ENCODE results near the gene ACOT12. TPM values are rescaled to one million over a fixed set of nuclear protein-coding genes. Genes with fewer than 3 reads are reported as not detected.

ACOT12 gene
- total and polyA plus RNA-seq, 2 donors (not counting 1 experiment from before 2014, with no cell fraction given), result 2.0 to 4.3 TPM

- H4K20me1 ChIP-seq (ENCODE audit: control insufficient read depth, extremely low read depth, insufficient read depth, low read length), result no peaks in the 10 kb centered on the region
- DNase-seq (ENCODE audit: low read depth in 2 of 2), result no peak
- H2AFZ ChIP-seq (ENCODE audit: low read length), result no peak overlapping the region
- TF ChIP-seq EZH2 (IDR thresholded peaks at IDR 0.05; ENCODE audit: low read length, missing control alignments), result no peak
- TF ChIP-seq, protein P1, sequence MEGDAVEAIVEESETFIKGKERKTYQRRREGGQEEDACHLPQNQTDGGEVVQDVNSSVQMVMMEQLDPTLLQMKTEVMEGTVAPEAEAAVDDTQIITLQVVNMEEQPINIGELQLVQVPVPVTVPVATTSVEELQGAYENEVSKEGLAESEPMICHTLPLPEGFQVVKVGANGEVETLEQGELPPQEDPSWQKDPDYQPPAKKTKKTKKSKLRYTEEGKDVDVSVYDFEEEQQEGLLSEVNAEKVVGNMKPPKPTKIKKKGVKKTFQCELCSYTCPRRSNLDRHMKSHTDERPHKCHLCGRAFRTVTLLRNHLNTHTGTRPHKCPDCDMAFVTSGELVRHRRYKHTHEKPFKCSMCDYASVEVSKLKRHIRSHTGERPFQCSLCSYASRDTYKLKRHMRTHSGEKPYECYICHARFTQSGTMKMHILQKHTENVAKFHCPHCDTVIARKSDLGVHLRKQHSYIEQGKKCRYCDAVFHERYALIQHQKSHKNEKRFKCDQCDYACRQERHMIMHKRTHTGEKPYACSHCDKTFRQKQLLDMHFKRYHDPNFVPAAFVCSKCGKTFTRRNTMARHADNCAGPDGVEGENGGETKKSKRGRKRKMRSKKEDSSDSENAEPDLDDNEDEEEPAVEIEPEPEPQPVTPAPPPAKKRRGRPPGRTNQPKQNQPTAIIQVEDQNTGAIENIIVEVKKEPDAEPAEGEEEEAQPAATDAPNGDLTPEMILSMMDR (conservative IDR thresholded peaks at IDR 0.05 in 1 of 2, IDR thresholded peaks at IDR 0.05 in 1 of 2; ENCODE audit: low read depth in 1 of 2, low read length in 2 of 2), result no peak
- no peaks in the 10 kb centered on the region for H3K4me1 ChIP-seq (ENCODE audit: control insufficient read depth, extremely low read depth, insufficient read depth, low read length)
- H3K9me3 ChIP-seq (ENCODE audit: control insufficient read depth, insufficient read depth, low read depth, low read length), result no peaks in the 10 kb centered on the region
- H3K27ac ChIP-seq (ENCODE audit: insufficient read depth, low read length), result no peak overlapping the region
- no peak overlapping the region for H3K9ac ChIP-seq (ENCODE audit: insufficient read depth, low read length)
- no peaks in the 10 kb centered on the region for H3K27me3 ChIP-seq (ENCODE audit: control insufficient read depth, insufficient read depth, low read length)
- H3K36me3 ChIP-seq (ENCODE audit: control insufficient read depth, insufficient read depth, low read length), result no peaks in the 10 kb centered on the region
- no peak overlapping the region for H3K4me2 ChIP-seq (ENCODE audit: extremely low read depth, insufficient read depth, low read length)
- H3K79me2 ChIP-seq (ENCODE audit: control insufficient read depth, insufficient read depth, low read length), result no peaks in the 10 kb centered on the region
- H3K4me3 ChIP-seq (replicated peaks in 1 of 4; ENCODE audit: control extremely low read depth in 1 of 4, insufficient read depth in 1 of 4, low read depth in 3 of 4, low read length in 4 of 4), result no peak overlapping the region
These were observed 5.8 kb downstream of the ACOT12 start for GRCh38 chr5:81388169-81388568.

DNA sequence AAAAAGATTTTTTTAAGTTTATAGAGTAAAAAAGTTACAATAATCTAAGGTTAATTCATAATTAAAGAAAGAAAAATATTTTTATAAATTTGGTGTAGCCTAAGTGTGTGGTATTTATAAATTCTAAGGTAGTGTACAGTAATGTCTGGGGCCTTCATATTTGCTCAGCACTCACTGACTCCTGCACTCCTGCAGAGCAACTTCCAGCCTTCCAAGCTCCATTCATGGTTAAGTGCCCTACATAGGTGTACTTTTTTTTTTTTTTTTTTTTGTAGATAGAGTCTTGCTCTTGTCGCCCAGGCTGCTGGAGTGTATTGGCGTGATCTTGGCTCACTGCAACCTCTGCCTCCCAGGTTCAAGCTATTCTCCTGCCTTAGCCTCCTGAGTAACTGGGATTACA, 10.1 kb downstream of the ACOT12 start:
- no peak overlapping the region for H3K9ac ChIP-seq (ENCODE audit: insufficient read depth, low read length)
- H3K4me1 ChIP-seq (ENCODE audit: control insufficient read depth, extremely low read depth, insufficient read depth, low read length), result no peaks in the 10 kb centered on the region
- TF ChIP-seq, protein P1 (conservative IDR thresholded peaks at IDR 0.05 in 1 of 2, IDR thresholded peaks at IDR 0.05 in 1 of 2; ENCODE audit: low read depth in 1 of 2, low read length in 2 of 2), result no peak
- TF ChIP-seq EZH2 (IDR thresholded peaks at IDR 0.05; ENCODE audit: low read length, missing control alignments), result no peak

DNA sequence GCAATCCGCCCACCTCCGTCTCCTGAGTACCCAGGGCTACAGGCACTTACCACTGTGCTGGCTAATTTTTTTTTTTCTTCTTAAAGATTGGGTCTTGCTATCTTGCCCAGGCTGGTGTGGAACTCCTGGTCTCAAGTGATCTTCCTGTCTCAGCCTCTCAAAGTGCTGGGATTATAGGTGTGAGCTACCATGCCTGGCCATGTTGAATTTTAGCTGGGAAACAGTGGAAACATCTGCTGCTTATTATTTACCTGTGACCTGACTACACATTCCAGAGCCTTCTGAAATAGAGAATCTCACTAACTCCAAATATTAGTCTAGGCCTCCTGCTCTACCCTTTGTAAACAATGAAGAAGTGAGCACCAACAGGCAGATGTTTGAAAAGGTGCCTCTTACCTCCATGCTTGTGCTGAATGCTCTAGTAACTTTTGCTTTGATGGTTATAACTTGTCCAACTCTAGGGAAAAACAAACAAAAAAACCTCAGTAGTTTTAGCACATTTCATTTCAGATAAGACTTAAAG, 22.5 kb downstream of the ACOT12 start:
- Histone ChIP-seq H3K4me1 (ENCODE audit: control insufficient read depth, extremely low read depth, insufficient read depth, low read length) (no peaks in the 10 kb centered on the region), H2AFZ (ENCODE audit: low read length) (no peak overlapping the region), H3K27ac (ENCODE audit: insufficient read depth, low read length) (no peak overlapping the region), H3K9ac (ENCODE audit: insufficient read depth, low read length) (no peak overlapping the region), H3K36me3 (ENCODE audit: control insufficient read depth, insufficient read depth, low read length) (no peaks in the 10 kb centered on the region), H4K20me1 (ENCODE audit: control insufficient read depth, extremely low read depth, insufficient read depth, low read length) (no peaks in the 10 kb centered on the region), H3K9me3 (ENCODE audit: control insufficient read depth, insufficient read depth, low read depth, low read length) (no peaks in the 10 kb centered on the region), H3K4me3 (replicated peaks in 1 of 4; ENCODE audit: control extremely low read depth in 1 of 4, insufficient read depth in 1 of 4, low read depth in 3 of 4, low read length in 4 of 4) (no peak overlapping the region), H3K27me3 (ENCODE audit: control insufficient read depth, insufficient read depth, low read length) (no peaks in the 10 kb centered on the region), H3K4me2 (ENCODE audit: extremely low read depth, insufficient read depth, low read length) (no peak overlapping the region), H3K79me2 (ENCODE audit: control insufficient read depth, insufficient read depth, low read length) (no peaks in the 10 kb centered on the region)
- DNase-seq (ENCODE audit: low read depth in 2 of 2), result no peak
- TF ChIP-seq, protein P1 (conservative IDR thresholded peaks at IDR 0.05 in 1 of 2, IDR thresholded peaks at IDR 0.05 in 1 of 2; ENCODE audit: low read depth in 1 of 2, low read length in 2 of 2), result no peak
- no peak for TF ChIP-seq EZH2 (IDR thresholded peaks at IDR 0.05; ENCODE audit: low read length, missing control alignments)

More for the DNA sequence above, 10.1 kb downstream of the ACOT12 start:
- Histone ChIP-seq H3K79me2 (ENCODE audit: control insufficient read depth, insufficient read depth, low read length) (no peaks in the 10 kb centered on the region), H3K27me3 (ENCODE audit: control insufficient read depth, insufficient read depth, low read length) (no peaks in the 10 kb centered on the region), H2AFZ (ENCODE audit: low read length) (no peak overlapping the region), H3K9me3 (ENCODE audit: control insufficient read depth, insufficient read depth, low read depth, low read length) (no peaks in the 10 kb centered on the region), H3K4me2 (ENCODE audit: extremely low read depth, insufficient read depth, low read length) (no peak overlapping the region), H3K4me3 (replicated peaks in 1 of 4; ENCODE audit: control extremely low read depth in 1 of 4, insufficient read depth in 1 of 4, low read depth in 3 of 4, low read length in 4 of 4) (no peak overlapping the region), H3K36me3 (ENCODE audit: control insufficient read depth, insufficient read depth, low read length) (no peaks in the 10 kb centered on the region), H4K20me1 (ENCODE audit: control insufficient read depth, extremely low read depth, insufficient read depth, low read length) (no peaks in the 10 kb centered on the region), H3K27ac (ENCODE audit: insufficient read depth, low read length) (no peak overlapping the region)
- DNase-seq (ENCODE audit: low read depth in 2 of 2), result no peak

Measured in fibroblast of lung (primary cell).